Fibroblast of lung (primary cell): Measurements from ENCODE around the gene CFAP90. TPM values are rescaled to one million over a fixed set of nuclear protein-coding genes. Genes with fewer than 3 reads are reported as not detected.

Source experiments
- DNase-seq, 2 donors: peaks; one replicate each; pipeline versions ENCODE4 v3.0.0 to v3.0.0-alpha.2; 2010; ENCODE audit warnings: low read depth in 2 of 2
- H2AFZ ChIP-seq: 2 replicates; pipeline ENCODE4 v1.5.1; 2012; ENCODE audit warnings: low read length, control low read depth, inconsistent platforms
- H3K27ac ChIP-seq: 2 replicates; pipeline ENCODE4 v1.5.1; 2011; ENCODE audit warnings: low read length, control low read depth; ENCODE audit not compliant: insufficient read depth
- H3K27me3 ChIP-seq: 2 replicates; pipeline ENCODE4 v1.5.1; 2011; ENCODE audit warnings: mild to moderate bottlenecking, low read length; ENCODE audit not compliant: control insufficient read depth, insufficient read depth
- H3K36me3 ChIP-seq: 2 replicates; pipeline ENCODE4 v1.5.1; 2011; ENCODE audit warnings: low read length; ENCODE audit not compliant: control insufficient read depth, insufficient read depth
- H3K4me1 ChIP-seq: 2 replicates; pipeline ENCODE4 v1.5.1; 2011; ENCODE audit warnings: low read length; ENCODE audit not compliant: control insufficient read depth, insufficient read depth; ENCODE audit errors: extremely low read depth
- H3K4me2 ChIP-seq: 2 replicates; pipeline ENCODE4 v1.5.1; 2011; ENCODE audit warnings: low read length, control low read depth; ENCODE audit not compliant: insufficient read depth; ENCODE audit errors: extremely low read depth
- H3K4me3 ChIP-seq, 4 experiments: fragments of 200-600 bp in 1 of 4; sonication (generic) in 1 of 4; replicated peaks in 1 of 4; 2 replicates each; pipeline ENCODE4 v1.5.1; 2011 to 2016; ENCODE audit warnings: low read length in 4 of 4, low read depth in 3 of 4, mild to moderate bottlenecking in 3 of 4, control low read depth in 2 of 4, inconsistent platforms in 1 of 4, mixed read lengths in 1 of 4; ENCODE audit not compliant: insufficient read depth in 1 of 4; ENCODE audit errors: control extremely low read depth in 1 of 4
- H3K79me2 ChIP-seq: 2 replicates; pipeline ENCODE4 v1.5.1; 2012; ENCODE audit warnings: mild to moderate bottlenecking, low read length, inconsistent platforms; ENCODE audit not compliant: control insufficient read depth, insufficient read depth
- H3K9ac ChIP-seq: 2 replicates; pipeline ENCODE4 v1.5.1; 2011; ENCODE audit warnings: mild to moderate bottlenecking, low read length, control low read depth; ENCODE audit not compliant: insufficient read depth
- H3K9me3 ChIP-seq: 2 replicates; pipeline ENCODE4 v1.5.1; 2012; ENCODE audit warnings: low read depth, low read length; ENCODE audit not compliant: control insufficient read depth, insufficient read depth
- H4K20me1 ChIP-seq: 2 replicates; pipeline ENCODE4 v1.5.1; 2011; ENCODE audit warnings: low read length; ENCODE audit not compliant: control insufficient read depth, insufficient read depth; ENCODE audit errors: extremely low read depth
- EZH2 ChIP-seq: IDR thresholded peaks from 2 replicates; pipeline ENCODE4 v1.5.1; 2012; ENCODE audit warnings: low read length, control low read depth, mild to moderate bottlenecking; ENCODE audit errors: missing control alignments
- polyA plus RNA-seq, 2 donors: library from polyadenylated mRNA; depleted of rRNA in 1 of 2; stranded (reverse) in 1 of 2; unstranded in 1 of 2; fragments of >200 nt; gene quantifications; 2 replicates each; pipeline ENCODE4 v1.2.1, GENCODE V29; 2011 to 2012; ENCODE audit warnings: missing spikeins in 1 of 2
- total RNA-seq: library from RNA; depleted of rRNA; stranded (reverse); fragments of >200 nt; gene quantifications from 2 replicates; pipeline ENCODE4 v1.2.1, GENCODE V29; 2014
- TF ChIP-seq, protein P1 (sequence below), 2 donors: IDR thresholded peaks in 1 of 2; conservative IDR thresholded peaks in 1 of 2; 1 replicate in 1 of 2; 2 replicates in 1 of 2; pipeline ENCODE4 v1.5.1; 2011 to 2012; ENCODE audit warnings: low read length in 2 of 2, control low read depth in 1 of 2, inconsistent platforms in 1 of 2, low read depth in 1 of 2, mild to moderate bottlenecking in 1 of 2

CFAP90 gene
- total and polyA plus RNA-seq, 2 donors (not counting 1 experiment from before 2014, with no cell fraction given) = not detected

DNA sequence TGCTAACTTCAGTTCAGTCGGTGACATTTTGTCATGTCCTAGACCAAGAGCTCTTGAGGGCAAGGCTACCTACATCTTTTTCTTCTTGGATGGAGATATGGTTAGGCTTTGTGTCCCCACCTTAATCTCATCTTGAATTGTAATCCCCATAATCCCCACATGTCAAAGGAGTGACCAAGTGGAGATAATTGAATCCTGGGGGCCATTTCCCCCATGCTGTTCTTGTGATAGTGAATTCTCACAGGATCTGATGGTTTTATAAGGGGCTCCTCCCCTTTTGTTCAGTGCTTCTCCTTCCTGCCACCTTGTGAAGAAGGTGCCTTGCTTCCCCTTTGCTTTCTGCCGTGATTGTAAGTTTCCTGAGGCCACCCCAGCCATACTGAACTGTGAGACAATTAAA is 2.1 kb upstream of the CFAP90 start:
- H3K27me3 ChIP-seq = peaks cover 22% of the 10 kb centered on the region
- TF ChIP-seq EZH2 = no peak
- TF ChIP-seq, protein P1, sequence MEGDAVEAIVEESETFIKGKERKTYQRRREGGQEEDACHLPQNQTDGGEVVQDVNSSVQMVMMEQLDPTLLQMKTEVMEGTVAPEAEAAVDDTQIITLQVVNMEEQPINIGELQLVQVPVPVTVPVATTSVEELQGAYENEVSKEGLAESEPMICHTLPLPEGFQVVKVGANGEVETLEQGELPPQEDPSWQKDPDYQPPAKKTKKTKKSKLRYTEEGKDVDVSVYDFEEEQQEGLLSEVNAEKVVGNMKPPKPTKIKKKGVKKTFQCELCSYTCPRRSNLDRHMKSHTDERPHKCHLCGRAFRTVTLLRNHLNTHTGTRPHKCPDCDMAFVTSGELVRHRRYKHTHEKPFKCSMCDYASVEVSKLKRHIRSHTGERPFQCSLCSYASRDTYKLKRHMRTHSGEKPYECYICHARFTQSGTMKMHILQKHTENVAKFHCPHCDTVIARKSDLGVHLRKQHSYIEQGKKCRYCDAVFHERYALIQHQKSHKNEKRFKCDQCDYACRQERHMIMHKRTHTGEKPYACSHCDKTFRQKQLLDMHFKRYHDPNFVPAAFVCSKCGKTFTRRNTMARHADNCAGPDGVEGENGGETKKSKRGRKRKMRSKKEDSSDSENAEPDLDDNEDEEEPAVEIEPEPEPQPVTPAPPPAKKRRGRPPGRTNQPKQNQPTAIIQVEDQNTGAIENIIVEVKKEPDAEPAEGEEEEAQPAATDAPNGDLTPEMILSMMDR (conservative IDR thresholded peaks at IDR 0.05 in 1 of 2, IDR thresholded peaks at IDR 0.05 in 1 of 2; ENCODE audit: low read depth in 1 of 2, low read length in 2 of 2) = no peak
- H3K4me3 ChIP-seq = no peak overlapping the region
- H3K4me1 ChIP-seq = no peaks in the 10 kb centered on the region
- no peaks in the 10 kb centered on the region for H3K36me3 ChIP-seq
- no peaks in the 10 kb centered on the region for H3K79me2 ChIP-seq
- no peak overlapping the region for H3K4me2 ChIP-seq
- no peaks in the 10 kb centered on the region for H3K9me3 ChIP-seq
- no peak for DNase-seq
- no peak overlapping the region for H3K9ac ChIP-seq
- no peaks in the 10 kb centered on the region for H4K20me1 ChIP-seq
- no peak overlapping the region for H3K27ac ChIP-seq
- no peak overlapping the region for H2AFZ ChIP-seq

GRCh38 chr5:7852542-7852941 is 1.6 kb upstream of the CFAP90 start:
- Histone ChIP-seq H3K9me3 (no peaks in the 10 kb centered on the region), H3K27me3 (peaks cover 23% of the 10 kb centered on the region), H2AFZ (no peak overlapping the region), H3K4me3 (no peak overlapping the region), H3K79me2 (no peaks in the 10 kb centered on the region), H3K27ac (no peak overlapping the region), H3K4me2 (no peak overlapping the region), H3K9ac (no peak overlapping the region), H3K36me3 (no peaks in the 10 kb centered on the region), H4K20me1 (no peaks in the 10 kb centered on the region), H3K4me1 (no peaks in the 10 kb centered on the region)
- DNase-seq = peak; percentile 28 to 43
- TF ChIP-seq, protein P1 (conservative IDR thresholded peaks at IDR 0.05 in 1 of 2, IDR thresholded peaks at IDR 0.05 in 1 of 2; ENCODE audit: low read depth in 1 of 2, low read length in 2 of 2) = no peak
- no peak for TF ChIP-seq EZH2

GRCh38 chr5:7851617-7852289 is 820 bp upstream of the CFAP90 start:
- DNase-seq = no peak
- no peaks in the 10 kb centered on the region for H3K4me1 ChIP-seq
- H3K36me3 ChIP-seq = no peaks in the 10 kb centered on the region
- no peak overlapping the region for H3K4me2 ChIP-seq
- H3K9ac ChIP-seq = no peak overlapping the region
- no peaks in the 10 kb centered on the region for H3K79me2 ChIP-seq
- no peak overlapping the region for H3K4me3 ChIP-seq
- H3K27ac ChIP-seq = no peak overlapping the region
- no peaks in the 10 kb centered on the region for H4K20me1 ChIP-seq
- H3K27me3 ChIP-seq = peaks cover 25% of the 10 kb centered on the region
- H2AFZ ChIP-seq = no peak overlapping the region
- H3K9me3 ChIP-seq = no peaks in the 10 kb centered on the region
- peak; percentile 0 for TF ChIP-seq EZH2
- TF ChIP-seq, protein P1 (conservative IDR thresholded peaks at IDR 0.05 in 1 of 2, IDR thresholded peaks at IDR 0.05 in 1 of 2; ENCODE audit: low read depth in 1 of 2, low read length in 2 of 2) = no peak
